HepG2 (cell line): Measurements from ENCODE around the gene NME9. TPM values are rescaled to one million over a fixed set of nuclear protein-coding genes. Genes with fewer than 3 reads are reported as not detected.
A peak's percentile ranks its signal among the peaks of the same experiment; 100 is the strongest.

Experiments
- AGO1 ChIP-seq: fragments of 200-400 bp; formaldehyde crosslinking; IDR thresholded peaks from 2 replicates; pipeline ENCODE4 v1.6.1; 2017; ENCODE audit warnings: mild to moderate bottlenecking, low read depth, low read length, moderate library complexity; ENCODE audit not compliant: poor library complexity, severe bottlenecking
- ARNTL ChIP-seq: sonication (generic); formaldehyde crosslinking; IDR thresholded peaks from 2 replicates; pipeline ENCODE4 v1.4.0; 2020; ENCODE audit warnings: mild to moderate bottlenecking, missing genetic modification reagents
- ATF6 ChIP-seq: sonication (generic); formaldehyde crosslinking; conservative IDR thresholded peaks from 2 replicates; pipeline ENCODE4 v1.4.0; 2020; ENCODE audit warnings: missing genetic modification reagents
- HNRNPUL1 ChIP-seq: fragments of 200-400 bp; formaldehyde crosslinking; IDR thresholded peaks from 2 replicates; pipeline ENCODE4 v1.6.1; 2017; ENCODE audit warnings: low read depth, mild to moderate bottlenecking, low read length, moderate library complexity
- HOXA9 ChIP-seq: sonication (generic); formaldehyde crosslinking; IDR thresholded peaks from 2 replicates; pipeline ENCODE4 v1.8.1; 2022; ENCODE audit warnings: missing genetic modification reagents, mild to moderate bottlenecking, moderate library complexity, borderline replicate concordance
- KDM2A ChIP-seq: sonication (generic); formaldehyde crosslinking; IDR thresholded peaks from 2 replicates; pipeline ENCODE4 v1.4.0; 2020; ENCODE audit warnings: low read depth, missing genetic modification reagents, borderline replicate concordance
- KLF15 ChIP-seq: sonication (generic); formaldehyde crosslinking; IDR thresholded peaks from 2 replicates; pipeline ENCODE4 v1.8.1; 2023; ENCODE audit warnings: borderline replicate concordance, mild to moderate bottlenecking, inconsistent platforms, missing genetic modification reagents, mixed read lengths
- MYNN ChIP-seq: sonication (generic); formaldehyde crosslinking; IDR thresholded peaks from 2 replicates; pipeline ENCODE4 v1.4.0; 2020; ENCODE audit warnings: mild to moderate bottlenecking, low read depth, missing genetic modification reagents
- NPAS2 ChIP-seq: sonication (generic); formaldehyde crosslinking; IDR thresholded peaks from 2 replicates; pipeline ENCODE4 v1.8.0; 2022; ENCODE audit warnings: mild to moderate bottlenecking, missing genetic modification reagents, borderline replicate concordance
- PCBP1 ChIP-seq: fragments of 200-400 bp; formaldehyde crosslinking; IDR thresholded peaks from 2 replicates; pipeline ENCODE4 v1.6.1; 2017; ENCODE audit warnings: mild to moderate bottlenecking, low read depth, low read length, borderline replicate concordance
- REXO4 ChIP-seq: sonication (generic); formaldehyde crosslinking; IDR thresholded peaks from 2 replicates; pipeline ENCODE4 v1.8.0; 2022; ENCODE audit warnings: missing genetic modification reagents, mild to moderate bottlenecking, borderline replicate concordance
- U2AF1 ChIP-seq: fragments of 200-400 bp; formaldehyde crosslinking; optimal IDR thresholded peaks from 2 replicates; pipeline ENCODE3; 2017; ENCODE audit warnings: mild to moderate bottlenecking, low read depth, low read length
- YEATS2 ChIP-seq: sonication (generic); formaldehyde crosslinking; IDR thresholded peaks from 2 replicates; pipeline ENCODE4 v1.4.0; 2020; ENCODE audit warnings: missing genetic modification reagents, borderline replicate concordance
- ZFAT ChIP-seq: sonication (generic); formaldehyde crosslinking; conservative IDR thresholded peaks from 2 replicates; pipeline ENCODE4 v1.8.1; 2023; ENCODE audit warnings: missing genetic modification reagents, inconsistent platforms
- ZFY ChIP-seq: sonication (generic); formaldehyde crosslinking; IDR thresholded peaks from 2 replicates; pipeline ENCODE4 v1.4.0; 2020; ENCODE audit warnings: missing genetic modification reagents
- ZNF367 ChIP-seq: sonication (generic); formaldehyde crosslinking; IDR thresholded peaks from 2 replicates; pipeline ENCODE4 v1.4.0; 2020; ENCODE audit warnings: missing genetic modification reagents, borderline replicate concordance
- polyA plus RNA-seq, 8 experiments: library from polyadenylated mRNA; depleted of rRNA in 3 of 8; stranded (reverse) in 7 of 8; unstranded in 1 of 8; fragments of >200 nt; fragmentation: Illumina TruSeq in 4 of 8; extraction: Trizol in 4 of 8; gene quantifications; 2 replicates each; pipeline versions ENCODE4 v1.2.1 to v1.2.3, GENCODE V29; 2011 to 2016; ENCODE audit warnings: low read depth in 4 of 8, missing spikeins in 1 of 8, mixed read lengths in 1 of 8; ENCODE audit not compliant: insufficient read depth in 1 of 8
- total RNA-seq, 5 experiments: library from RNA; depleted of rRNA; stranded (reverse); fragments of >200 nt; fragmentation: Illumina TruSeq; extraction: Trizol; gene quantifications; 2 replicates each; pipeline ENCODE4 v1.2.3, GENCODE V29; 2016; ENCODE audit warnings: low read depth in 1 of 5
- TF ChIP-seq, protein P1 (sequence below): sonication (generic); formaldehyde crosslinking; IDR thresholded peaks from 2 replicates; pipeline ENCODE4 v1.5.1; 2020; ENCODE audit warnings: missing genetic modification reagents, mild to moderate bottlenecking, borderline replicate concordance
- TF ChIP-seq, protein P2 (sequence below): sonication (generic); formaldehyde crosslinking; IDR thresholded peaks from 2 replicates; pipeline ENCODE4 v1.4.0; 2020; ENCODE audit warnings: mild to moderate bottlenecking, missing genetic modification reagents
- TF ChIP-seq, protein P3 (sequence below): sonication (generic); formaldehyde crosslinking; IDR thresholded peaks from 2 replicates; pipeline ENCODE4 v1.4.0; 2020; ENCODE audit warnings: missing genetic modification reagents
- TF ChIP-seq, protein P4 (sequence below): sonication (generic); formaldehyde crosslinking; IDR thresholded peaks from 2 replicates; pipeline ENCODE4 v1.4.0; 2020; ENCODE audit warnings: missing genetic modification reagents

Gene NME9
- total and polyA plus RNA-seq, 2 of the 13 experiments (the other 11 are each of a cell fraction or from before 2014, with no cell fraction given) = not detected

DNA sequence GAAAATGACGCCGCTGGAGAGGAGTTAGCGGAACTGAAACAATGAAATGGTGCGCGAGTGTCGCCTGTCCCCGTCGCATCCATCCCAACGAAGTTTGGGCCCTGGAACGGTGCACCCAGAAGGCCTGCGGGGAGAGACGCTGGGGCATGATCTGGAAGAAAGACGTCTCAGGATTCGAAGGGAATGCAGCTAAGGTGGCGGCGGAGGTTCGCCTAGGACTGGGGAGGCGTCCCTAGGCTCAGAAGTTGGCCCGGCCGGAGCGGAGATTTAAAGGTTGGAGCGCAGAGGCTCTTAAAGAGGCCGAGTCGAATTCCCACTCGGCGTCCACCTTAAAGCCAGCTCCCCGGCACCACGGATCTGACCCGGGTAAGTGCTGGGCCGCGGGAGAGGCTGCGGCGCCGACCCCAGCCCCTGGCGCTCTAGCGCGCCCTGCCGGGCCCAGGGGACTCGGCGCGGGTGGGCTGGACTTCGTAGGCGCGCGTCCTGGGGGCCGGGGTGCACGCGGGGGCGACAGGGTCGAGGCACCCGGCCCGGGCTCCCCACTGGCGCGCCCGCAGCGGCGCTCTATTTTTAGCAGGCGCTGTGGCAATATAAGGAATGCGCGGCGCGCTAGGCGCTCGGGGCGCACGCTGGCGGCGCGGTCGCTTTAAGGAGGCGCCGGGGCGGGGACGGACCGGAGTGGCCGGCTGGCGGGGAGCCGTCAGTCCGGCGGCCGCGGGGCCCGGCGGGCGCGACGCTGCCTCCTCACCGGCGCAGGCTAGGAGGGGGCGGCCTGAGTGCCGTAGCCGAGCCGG, 18.5 kb upstream of the NME9 start, which contains the start of gene MRAS (continued):
- TF ChIP-seq KLF15 (CRISPR knock-in tag) (no peak), ZFY (CRISPR knock-in tag) (peak; percentile 74), ATF6 (CRISPR knock-in tag) (no peak), REXO4 (CRISPR knock-in tag) (no peak), HNRNPUL1 (no peak), AGO1 (no peak), U2AF1 (no peak), PCBP1 (no peak), HOXA9 (no peak), NPAS2 (CRISPR knock-in tag) (no peak), KDM2A (CRISPR knock-in tag) (peak; percentile 52; the same call in 1 of the 2 replicates), ZNF367 (CRISPR knock-in tag) (no peak; the same call in 1 of the 2 replicates), YEATS2 (CRISPR knock-in tag) (no peak), ARNTL (CRISPR knock-in tag) (no peak), ZFAT (CRISPR knock-in tag) (no peak), MYNN (no peak)
- TF ChIP-seq, protein P1, sequence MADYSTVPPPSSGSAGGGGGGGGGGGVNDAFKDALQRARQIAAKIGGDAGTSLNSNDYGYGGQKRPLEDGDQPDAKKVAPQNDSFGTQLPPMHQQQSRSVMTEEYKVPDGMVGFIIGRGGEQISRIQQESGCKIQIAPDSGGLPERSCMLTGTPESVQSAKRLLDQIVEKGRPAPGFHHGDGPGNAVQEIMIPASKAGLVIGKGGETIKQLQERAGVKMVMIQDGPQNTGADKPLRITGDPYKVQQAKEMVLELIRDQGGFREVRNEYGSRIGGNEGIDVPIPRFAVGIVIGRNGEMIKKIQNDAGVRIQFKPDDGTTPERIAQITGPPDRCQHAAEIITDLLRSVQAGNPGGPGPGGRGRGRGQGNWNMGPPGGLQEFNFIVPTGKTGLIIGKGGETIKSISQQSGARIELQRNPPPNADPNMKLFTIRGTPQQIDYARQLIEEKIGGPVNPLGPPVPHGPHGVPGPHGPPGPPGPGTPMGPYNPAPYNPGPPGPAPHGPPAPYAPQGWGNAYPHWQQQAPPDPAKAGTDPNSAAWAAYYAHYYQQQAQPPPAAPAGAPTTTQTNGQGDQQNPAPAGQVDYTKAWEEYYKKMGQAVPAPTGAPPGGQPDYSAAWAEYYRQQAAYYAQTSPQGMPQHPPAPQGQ (CRISPR knock-in tag) = no peak
- TF ChIP-seq, protein P2, sequence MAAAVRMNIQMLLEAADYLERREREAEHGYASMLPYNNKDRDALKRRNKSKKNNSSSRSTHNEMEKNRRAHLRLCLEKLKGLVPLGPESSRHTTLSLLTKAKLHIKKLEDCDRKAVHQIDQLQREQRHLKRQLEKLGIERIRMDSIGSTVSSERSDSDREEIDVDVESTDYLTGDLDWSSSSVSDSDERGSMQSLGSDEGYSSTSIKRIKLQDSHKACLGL (CRISPR knock-in tag) = no peak
- TF ChIP-seq, protein P3, sequence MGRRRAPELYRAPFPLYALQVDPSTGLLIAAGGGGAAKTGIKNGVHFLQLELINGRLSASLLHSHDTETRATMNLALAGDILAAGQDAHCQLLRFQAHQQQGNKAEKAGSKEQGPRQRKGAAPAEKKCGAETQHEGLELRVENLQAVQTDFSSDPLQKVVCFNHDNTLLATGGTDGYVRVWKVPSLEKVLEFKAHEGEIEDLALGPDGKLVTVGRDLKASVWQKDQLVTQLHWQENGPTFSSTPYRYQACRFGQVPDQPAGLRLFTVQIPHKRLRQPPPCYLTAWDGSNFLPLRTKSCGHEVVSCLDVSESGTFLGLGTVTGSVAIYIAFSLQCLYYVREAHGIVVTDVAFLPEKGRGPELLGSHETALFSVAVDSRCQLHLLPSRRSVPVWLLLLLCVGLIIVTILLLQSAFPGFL (CRISPR knock-in tag) = no peak
- TF ChIP-seq, protein P4, sequence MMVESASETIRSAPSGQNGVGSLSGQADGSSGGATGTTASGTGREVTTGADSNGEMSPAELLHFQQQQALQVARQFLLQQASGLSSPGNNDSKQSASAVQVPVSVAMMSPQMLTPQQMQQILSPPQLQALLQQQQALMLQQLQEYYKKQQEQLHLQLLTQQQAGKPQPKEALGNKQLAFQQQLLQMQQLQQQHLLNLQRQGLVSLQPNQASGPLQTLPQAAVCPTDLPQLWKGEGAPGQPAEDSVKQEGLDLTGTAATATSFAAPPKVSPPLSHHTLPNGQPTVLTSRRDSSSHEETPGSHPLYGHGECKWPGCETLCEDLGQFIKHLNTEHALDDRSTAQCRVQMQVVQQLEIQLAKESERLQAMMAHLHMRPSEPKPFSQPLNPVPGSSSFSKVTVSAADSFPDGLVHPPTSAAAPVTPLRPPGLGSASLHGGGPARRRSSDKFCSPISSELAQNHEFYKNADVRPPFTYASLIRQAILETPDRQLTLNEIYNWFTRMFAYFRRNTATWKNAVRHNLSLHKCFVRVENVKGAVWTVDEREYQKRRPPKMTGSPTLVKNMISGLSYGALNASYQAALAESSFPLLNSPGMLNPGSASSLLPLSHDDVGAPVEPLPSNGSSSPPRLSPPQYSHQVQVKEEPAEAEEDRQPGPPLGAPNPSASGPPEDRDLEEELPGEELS (CRISPR knock-in tag) = 0 out of 2 replicates have a peak, but pooled peaks have one; percentile 28
